H1 (cell line): ENCODE results near the gene GGA2. TPM values are rescaled to one million over a fixed set of nuclear protein-coding genes. Genes with fewer than 3 reads are reported as not detected.

ENCODE experiments used
- CTCF ChIA-PET: fragments of 300-600 bp; sonication (Branson Sonifier 250); formaldehyde crosslinking; loops from one replicate; lab custom pipeline; 2021; ENCODE audit not compliant: partially characterized antibody; lab: Charles Lee
- POLR2A ChIA-PET: fragments of 300-600 bp; sonication (Branson Sonifier 250); formaldehyde crosslinking; loops from one replicate; lab custom pipeline; 2021; ENCODE audit warnings: inconsistent platforms; ENCODE audit not compliant: partially characterized antibody; lab: Charles Lee
- DNase-seq, 2 experiments: peaks; one replicate each; pipeline versions ENCODE4 v3.0.0 to v3.0.0-alpha.2; 2010 to 2022; ENCODE audit warnings: low spot score in 2 of 2, low read depth in 1 of 2, mixed read lengths in 1 of 2
- FAIRE-seq: peaks from 2 replicates; lab custom pipeline; 2011; peaks lifted over from hg19 to GRCh38; lab: Jason Lieb, UNC
- H2AFZ ChIP-seq: 2 replicates; pipeline ENCODE4 v1.8.1; 2012; ENCODE audit warnings: low read length, inconsistent platforms
- H2AK5ac ChIP-seq: 2 replicates; pipeline ENCODE4 v1.6.1; 2013; ENCODE audit warnings: low read depth, low read length
- H2BK120ac ChIP-seq: replicated peaks from 2 replicates; pipeline ENCODE3; 2013; ENCODE audit warnings: low read depth, low read length, inconsistent platforms
- H2BK12ac ChIP-seq: 2 replicates; pipeline ENCODE4 v1.6.1; 2013; ENCODE audit warnings: low read depth, low read length
- H2BK15ac ChIP-seq: 2 replicates; pipeline ENCODE4 v1.6.1; 2013; ENCODE audit warnings: low read length
- H2BK20ac ChIP-seq: 2 replicates; pipeline ENCODE4 v1.6.1; 2013; ENCODE audit warnings: low read length
- H2BK5ac ChIP-seq: 2 replicates; pipeline ENCODE4 v1.6.1; 2013; ENCODE audit warnings: low read depth, low read length
- H3K14ac ChIP-seq: 2 replicates; pipeline ENCODE4 v1.6.1; 2013; ENCODE audit warnings: inconsistent platforms; ENCODE audit not compliant: insufficient read length
- H3K18ac ChIP-seq: 2 replicates; pipeline ENCODE4 v1.6.1; 2013; ENCODE audit warnings: low read length; ENCODE audit errors: extremely low read depth
- H3K23ac ChIP-seq: 2 replicates; pipeline ENCODE4 v1.6.1; 2013; ENCODE audit warnings: inconsistent platforms; ENCODE audit not compliant: insufficient read length
- H3K23me2 ChIP-seq: 2 replicates; pipeline ENCODE4 v1.6.1; 2013; ENCODE audit warnings: low read depth, low read length
- H3K27ac ChIP-seq: 2 replicates; pipeline ENCODE4 v1.6.1; 2011; ENCODE audit warnings: low read depth, low read length, inconsistent platforms
- H3K27me3 ChIP-seq, 4 experiments: replicated peaks in 1 of 4; 1 replicate in 1 of 4; 2 replicates in 3 of 4; pipeline versions ENCODE4 v1.6.1 to v1.8.1; 2011 to 2013; ENCODE audit warnings: low read length in 3 of 4, mild to moderate bottlenecking in 3 of 4, inconsistent platforms in 2 of 4, mixed read lengths in 2 of 4, moderate library complexity in 1 of 4; ENCODE audit not compliant: control insufficient read depth in 3 of 4, insufficient read depth in 3 of 4; ENCODE audit errors: extremely low read depth in 1 of 4
- H3K36me3 ChIP-seq, 4 experiments: 2 replicates each; pipeline versions ENCODE4 v1.6.1 to v1.8.1; 2011 to 2013; ENCODE audit warnings: mild to moderate bottlenecking in 4 of 4, low read length in 3 of 4, moderate library complexity in 2 of 4, control low read depth in 1 of 4, inconsistent platforms in 1 of 4; ENCODE audit not compliant: insufficient read depth in 4 of 4, control insufficient read depth in 2 of 4
- H3K4ac ChIP-seq: replicated peaks from 2 replicates; pipeline ENCODE3; 2013; ENCODE audit warnings: low read length, low read depth, mixed read lengths, inconsistent platforms; ENCODE audit not compliant: insufficient read length
- H3K4me1 ChIP-seq, 4 experiments: replicated peaks in 1 of 4; 1 replicate in 1 of 4; 2 replicates in 3 of 4; pipeline versions ENCODE4 v1.6.1 to v1.8.1; 2011 to 2013; ENCODE audit warnings: low read length in 3 of 4, inconsistent platforms in 2 of 4, mixed read lengths in 1 of 4; ENCODE audit not compliant: insufficient read depth in 4 of 4, control insufficient read depth in 3 of 4
- H3K4me2 ChIP-seq, 2 experiments: 2 replicates each; pipeline versions ENCODE4 v1.6.1 to v1.8.1; 2011 to 2013; ENCODE audit warnings: low read depth in 2 of 2, low read length in 2 of 2, control low read depth in 1 of 2, inconsistent platforms in 1 of 2, mild to moderate bottlenecking in 1 of 2; ENCODE audit not compliant: insufficient read depth in 1 of 2
- H3K4me3 ChIP-seq, 4 experiments: fragments of 200-600, 300-600 bp in 1 of 4; sonication (generic), shearing (Covaris generic), sonication (Bioruptor Twin) in 1 of 4; 2 replicates each; pipeline versions ENCODE4 v1.5.1 to v1.8.1; 2011 to 2016; ENCODE audit warnings: low read length in 4 of 4, low read depth in 3 of 4, control low read depth in 2 of 4, inconsistent platforms in 2 of 4, mild to moderate bottlenecking in 2 of 4, mixed read lengths in 1 of 4, moderate library complexity in 1 of 4; ENCODE audit not compliant: insufficient read depth in 2 of 4; ENCODE audit errors: extremely low read depth in 1 of 4
- H3K56ac ChIP-seq: replicated peaks from 2 replicates; pipeline ENCODE3; 2013; ENCODE audit warnings: low read depth, mild to moderate bottlenecking, mixed read lengths, low read length, inconsistent platforms; ENCODE audit not compliant: insufficient read length
- H3K79me1 ChIP-seq: 2 replicates; pipeline ENCODE4 v1.6.1; 2013; ENCODE audit warnings: low read depth, low read length, control low read depth
- H3K79me2 ChIP-seq, 2 experiments: 2 replicates each; pipeline versions ENCODE4 v1.6.1 to v1.8.1; 2012 to 2013; ENCODE audit warnings: low read length in 2 of 2, mild to moderate bottlenecking in 2 of 2, inconsistent platforms in 1 of 2; ENCODE audit not compliant: insufficient read depth in 2 of 2, control insufficient read depth in 1 of 2
- H3K9ac ChIP-seq, 4 experiments: replicated peaks in 1 of 4; 1 replicate in 1 of 4; 2 replicates in 3 of 4; pipeline versions ENCODE4 v1.6.1 to v1.8.1; 2011 to 2013; ENCODE audit warnings: low read depth in 3 of 4, low read length in 3 of 4, control low read depth in 2 of 4, mild to moderate bottlenecking in 2 of 4, moderate library complexity in 2 of 4, inconsistent platforms in 1 of 4; ENCODE audit errors: extremely low read depth in 1 of 4
- H3K9me3 ChIP-seq, 2 experiments: 2 replicates each; pipeline versions ENCODE4 v1.6.1 to v1.8.1; 2012 to 2013; ENCODE audit warnings: mild to moderate bottlenecking in 2 of 2, moderate library complexity in 2 of 2, control low read depth in 1 of 2, inconsistent platforms in 1 of 2, low read depth in 1 of 2, low read length in 1 of 2, mixed read lengths in 1 of 2; ENCODE audit not compliant: insufficient read depth in 2 of 2
- H4K20me1 ChIP-seq, 2 experiments: replicated peaks in 1 of 2; 2 replicates each; pipeline versions ENCODE3 to v1.8.1; 2011 to 2013; ENCODE audit warnings: inconsistent platforms in 2 of 2, low read length in 2 of 2, mild to moderate bottlenecking in 1 of 2; ENCODE audit not compliant: insufficient read depth in 2 of 2, control insufficient read depth in 1 of 2
- H4K5ac ChIP-seq: 2 replicates; pipeline ENCODE4 v1.6.1; 2013; ENCODE audit warnings: low read length, low read depth, mixed read lengths, inconsistent platforms; ENCODE audit not compliant: insufficient read length
- H4K8ac ChIP-seq: 2 replicates; pipeline ENCODE4 v1.8.0; 2013; ENCODE audit warnings: mild to moderate bottlenecking, moderate library complexity, low read length, inconsistent platforms; ENCODE audit not compliant: insufficient read depth; ENCODE audit errors: extremely low read depth
- H4K91ac ChIP-seq: replicated peaks from 2 replicates; pipeline ENCODE3; 2013; ENCODE audit warnings: low read length, mixed read lengths, inconsistent platforms; ENCODE audit not compliant: insufficient read length
- CTCF ChIP-seq, 3 experiments: IDR thresholded peaks; 1 replicate in 2 of 3; 2 replicates in 1 of 3; pipeline versions ENCODE4 v1.5.1 to v1.6.1; 2011; ENCODE audit warnings: low read length in 3 of 3, mild to moderate bottlenecking in 3 of 3, inconsistent platforms in 2 of 3, low read depth in 1 of 3, moderate library complexity in 1 of 3; ENCODE audit not compliant: insufficient read depth in 1 of 3; ENCODE audit errors: control extremely low read depth in 1 of 3
- RAD21 ChIP-seq, 2 experiments: IDR thresholded peaks in 1 of 2; conservative IDR thresholded peaks in 1 of 2; 2 replicates each; pipeline ENCODE4 v1.6.1; 2011; ENCODE audit warnings: low read depth in 2 of 2, low read length in 2 of 2, improper control_type of control experiment in 1 of 2, inconsistent platforms in 1 of 2, mild to moderate bottlenecking in 1 of 2, moderate library complexity in 1 of 2
- TCF12 ChIP-seq: IDR thresholded peaks from 2 replicates; pipeline ENCODE4 v1.6.1; 2011; ENCODE audit warnings: low read depth, mild to moderate bottlenecking, low read length
- WGBS, 2 experiments: shearing (Covaris generic) in 1 of 2; methylation state at CpG; one replicate each; pipeline versions ENCODE4 v1.1.6 to v1.1.7; 2013 to 2015; ENCODE audit warnings: low lambda C conversion rate in 2 of 2, mixed read lengths in 2 of 2, inconsistent platforms in 1 of 2, low coverage in 1 of 2, missing lambda C conversion rate in 1 of 2; ENCODE audit not compliant: insufficient replicate concordance in 2 of 2, insufficient coverage in 1 of 2, insufficient read length in 1 of 2; ENCODE audit errors: extremely low coverage in 1 of 2, missing lambda C conversion rate in 1 of 2; 5-methylcytosine and 5-hydroxymethylcytosine counted together
- polyA plus RNA-seq, 7 experiments: library from polyadenylated mRNA; depleted of rRNA in 3 of 7; stranded (reverse) in 5 of 7; unstranded in 2 of 7; fragments of >200 nt in 5 of 7; fragments of 200-250 nt in 2 of 7; gene quantifications; 1 replicate in 5 of 7; 2 replicates in 1 of 7; 4 replicates in 1 of 7; pipeline versions ENCODE4 v1.2.1 to v1.2.3, GENCODE V29; 2011 to 2013; ENCODE audit warnings: missing spikeins in 2 of 7, mixed read lengths in 2 of 7
- total RNA-seq: library from RNA; stranded (reverse); fragmentation: NEBNext Ultra II Directional; extraction: Animal tissue kit (Norgen Biotek cat#: 25700); gene quantifications from 2 replicates; pipeline ENCODE4 v1.2.1, GENCODE V29; 2021

Gene GGA2
- total and polyA plus RNA-seq, 2 of the 8 experiments (the other 6 are each of a cell fraction or from before 2014, with no cell fraction given): 65.8 to 114 TPM

GRCh38 chr16:23434380-23434779, 75.9 kb downstream of the GGA2 start:
- H2BK12ac ChIP-seq: no peak overlapping the region
- no peak overlapping the region for H3K56ac ChIP-seq
- H2BK20ac ChIP-seq: no peak overlapping the region
- H3K23me2 ChIP-seq: no peaks in the 10 kb centered on the region
- no peak overlapping the region for H3K9ac ChIP-seq
- no peak overlapping the region for H2BK120ac ChIP-seq
- TF ChIP-seq CTCF (IDR thresholded peaks at IDR 0.05; ENCODE audit: control extremely low read depth in 1 of 3, insufficient read depth in 1 of 3, low read depth in 1 of 3, low read length in 3 of 3) (peak in 2 of 3 experiments; percentile 75 to 78; a peak in 3 of 4 replicates), RAD21 (IDR thresholded peaks at IDR 0.05 in 1 of 2, conservative IDR thresholded peaks at IDR 0.05 in 1 of 2; ENCODE audit: low read depth in 2 of 2, low read length in 2 of 2) (peak; percentile 88 to 91), TCF12 (no peak)
- H3K23ac ChIP-seq: no peak overlapping the region
- H3K4me3 ChIP-seq: no peak overlapping the region
- 33% methylated on average over 6 of the region's 6 CpGs; no CpG with 5 or more reads in 1 of the 2 experiments for WGBS, 2 experiments
- H4K91ac ChIP-seq: no peak overlapping the region
- H3K36me3 ChIP-seq: peaks cover 0 to 13% (median 7%) of the 10 kb centered on the region in 4 experiments; a peak in 3 of 8 replicates
- H3K27ac ChIP-seq: no peak overlapping the region
- H3K18ac ChIP-seq: no peak overlapping the region
- no peaks in the 10 kb centered on the region for H4K20me1 ChIP-seq
- POLR2A ChIA-PET: interaction anchor here (1.2 to 1.4 kb wide), 2 partner anchors 19 to 26 kb away, joined by 3 read pairs; partner anchors contain the start of gene COG7
- CTCF ChIA-PET: interaction anchor here (0.5 to 6.2 kb wide), 62 partner anchors 9 to 530 kb away, joined by 3 to 178 read pairs (median 6); partner anchors contain the start of genes COG7, SCNN1B and SCNN1G
- no peaks in the 10 kb centered on the region for H3K4me1 ChIP-seq
- H3K4ac ChIP-seq: no peak overlapping the region
- no peak overlapping the region for H4K8ac ChIP-seq
- no peak overlapping the region for H2AK5ac ChIP-seq
- no peaks in the 10 kb centered on the region for H3K79me2 ChIP-seq
- FAIRE-seq (no peak), DNase-seq (no peak)
- H3K27me3 ChIP-seq: no peaks in the 10 kb centered on the region
- no peak overlapping the region for H3K14ac ChIP-seq
- H2BK15ac ChIP-seq: no peak overlapping the region
- H3K79me1 ChIP-seq: no peaks in the 10 kb centered on the region
- H4K5ac ChIP-seq: no peak overlapping the region
- H3K9me3 ChIP-seq: no peaks in the 10 kb centered on the region
- no peak overlapping the region for H2BK5ac ChIP-seq
- H3K4me2 ChIP-seq: no peak overlapping the region
- H2AFZ ChIP-seq: no peak overlapping the region
